GM12872 (cell line): ENCODE results near the gene SCLT1.

ENCODE experiments used
- CTCF ChIP-seq: IDR thresholded peaks from 3 replicates; pipeline ENCODE4 v1.5.1; 2011; ENCODE audit warnings: low read depth, mild to moderate bottlenecking, low read length, moderate library complexity; ENCODE audit not compliant: insufficient read depth

SCLT1 gene

GRCh38 chr4:128854433-128854832, 238.9 kb downstream of the SCLT1 start:
- no peak for TF ChIP-seq CTCF

GRCh38 chr4:128853741-128854140, 239.6 kb downstream of the SCLT1 start:
- no peak for TF ChIP-seq CTCF

- no peak for TF ChIP-seq CTCF
These were observed 243.1 kb downstream of the SCLT1 start for GRCh38 chr4:128850252-128850651.

GRCh38 chr4:128848461-128848860, 244.9 kb downstream of the SCLT1 start:
- TF ChIP-seq CTCF: no peak

- TF ChIP-seq CTCF: no peak
These were observed 246.1 kb downstream of the SCLT1 start for GRCh38 chr4:128847082-128847724.

- TF ChIP-seq CTCF: no peak
These were observed 247.3 kb downstream of the SCLT1 start for GRCh38 chr4:128846063-128846462.

GRCh38 chr4:128844931-128845330, 248.4 kb downstream of the SCLT1 start:
- no peak for TF ChIP-seq CTCF
